Smooth muscle cell of the brain vasculature (primary cell): ENCODE measurements around the gene ABCC8.

ENCODE experiments used
- DNase-seq: peaks from one replicate; pipeline ENCODE4 v3.0.0-alpha.2; 2012; ENCODE audit warnings: low read depth, low spot score

The ABCC8 gene

GRCh38 chr11:17352950-17353820, 123.5 kb downstream of the ABCC8 start:
- no peak for DNase-seq

- no peak for DNase-seq
Measured at GRCh38 chr11:17351510-17352176, 125.0 kb downstream of the ABCC8 start, which contains the start of gene NCR3LG1. Gene NCR3LG1 (plus strand): TSS chr11:17351800. CDS start chr11:17351970, 170 bp downstream.

- DNase-seq, result no peak
Measured at GRCh38 chr11:17351172-17351509, 125.5 kb downstream of the ABCC8 start.

GRCh38 chr11:17350455-17351171, 126.0 kb downstream of the ABCC8 start:
- no peak for DNase-seq

- DNase-seq, result no peak
Measured at GRCh38 chr11:17347676-17348075, 129.0 kb downstream of the ABCC8 start.

- DNase-seq, result no peak
Measured at GRCh38 chr11:17343907-17344306, 132.7 kb downstream of the ABCC8 start.

GRCh38 chr11:17343257-17343656, 133.4 kb downstream of the ABCC8 start:
- no peak for DNase-seq
